Smooth muscle cell (in vitro differentiated cells): ENCODE measurements around the gene CTIF. TPM values are rescaled to one million over a fixed set of nuclear protein-coding genes. Genes with fewer than 3 reads are reported as not detected.
"Not testable (repeated sequence)": the region's sequence is repeated elsewhere in the genome, so short reads cannot be mapped to it uniquely, and the experiment has no call there.

ENCODE experiments used
- DNase-seq: peaks from one replicate; lab custom pipeline; 2025; ENCODE audit not compliant: unreplicated experiment; lab: John Stamatoyannopoulos, UW
- H2AFZ ChIP-seq: fragments of 200-600 bp; sonication (generic); 2 replicates; pipeline ENCODE4 v1.6.0; 2016; ENCODE audit warnings: antibody characterized with exemption, low read depth, mild to moderate bottlenecking
- H3F3A ChIP-seq: fragments of 200-600 bp; sonication (generic); 2 replicates; pipeline ENCODE4 v1.6.0; 2017; ENCODE audit warnings: antibody characterized with exemption, low read depth
- H3K27ac ChIP-seq: fragments of 200-600 bp; sonication (generic); 2 replicates; pipeline ENCODE4 v1.5.1; 2016; ENCODE audit warnings: low read depth, mild to moderate bottlenecking
- H3K27me3 ChIP-seq: fragments of 200-600 bp; sonication (generic); 2 replicates; pipeline ENCODE4 v1.6.1; 2016; ENCODE audit warnings: low read depth, mild to moderate bottlenecking
- H3K36me3 ChIP-seq: fragments of 200-600 bp; sonication (generic); 2 replicates; pipeline ENCODE4 v1.5.1; 2016; ENCODE audit warnings: low read depth
- H3K4me1 ChIP-seq: fragments of 200-600 bp; sonication (generic); 2 replicates; pipeline ENCODE4 v1.5.1; 2016; ENCODE audit warnings: low read depth
- H3K4me2 ChIP-seq: fragments of 200-600 bp; sonication (generic); 2 replicates; pipeline ENCODE4 v1.6.0; 2016; ENCODE audit warnings: mild to moderate bottlenecking
- H3K4me3 ChIP-seq: fragments of 200-600 bp; sonication (generic); 2 replicates; pipeline ENCODE4 v1.5.1; 2016; ENCODE audit warnings: mild to moderate bottlenecking
- H3K79me2 ChIP-seq: fragments of 200-600 bp; sonication (generic); 2 replicates; pipeline ENCODE4 v1.6.0; 2016; ENCODE audit warnings: low read depth, mild to moderate bottlenecking
- H3K9ac ChIP-seq: fragments of 200-600 bp; sonication (generic); 2 replicates; pipeline ENCODE4 v1.6.0; 2016; ENCODE audit warnings: low read depth
- H3K9me3 ChIP-seq: fragments of 200-600 bp; sonication (generic); replicated peaks from 2 replicates; pipeline ENCODE4 v1.5.1; 2016; ENCODE audit warnings: low read depth
- H4K20me1 ChIP-seq: fragments of 200-600 bp; sonication (generic); 2 replicates; pipeline ENCODE4 v1.6.0; 2016; ENCODE audit warnings: low read depth
- CTCF ChIP-seq: fragments of 200-600 bp; sonication (generic); IDR thresholded peaks from 2 replicates; pipeline ENCODE4 v1.5.1; 2017; ENCODE audit warnings: borderline replicate concordance, mild to moderate bottlenecking, antibody characterized with exemption; ENCODE audit not compliant: insufficient read depth, poor library complexity, severe bottlenecking
- WGBS: methylation state at CpG from one replicate; pipeline ENCODE4 v1.1.7; 2016; ENCODE audit warnings: low lambda C conversion rate; 5-methylcytosine and 5-hydroxymethylcytosine counted together
- polyA plus RNA-seq: library from polyadenylated mRNA; unstranded; fragments of >200 nt; fragmentation: Nextera tagmentation; extraction: Ambion mirVana; gene quantifications from 2 replicates; pipeline ENCODE4 v1.2.1, GENCODE V29; 2016
- total RNA-seq: library from RNA; depleted of rRNA; stranded (reverse); fragments of >200 nt; gene quantifications from 2 replicates; pipeline ENCODE4 v1.2.3, GENCODE V29; 2014

CTIF gene
- total and polyA plus RNA-seq, 2 experiments from 2014 or later = 22.2 to 25.3 TPM

- no peaks in the 10 kb centered on the region for H3F3A ChIP-seq
- H3K4me2 ChIP-seq = no peak overlapping the region
- H2AFZ ChIP-seq = no peak overlapping the region
- no peaks in the 10 kb centered on the region for H3K9me3 ChIP-seq
- no peak for DNase-seq
- no peaks in the 10 kb centered on the region for H3K27me3 ChIP-seq
- H3K36me3 ChIP-seq = no peaks in the 10 kb centered on the region
- no peak overlapping the region for H3K9ac ChIP-seq
- peaks cover 78% of the 10 kb centered on the region for H4K20me1 ChIP-seq
- H3K79me2 ChIP-seq = peaks cover 3% of the 10 kb centered on the region
- no peak for TF ChIP-seq CTCF
- H3K27ac ChIP-seq = no peak overlapping the region
- 97% methylated on average over 5 of the region's 5 CpGs for WGBS
- no peaks in the 10 kb centered on the region for H3K4me1 ChIP-seq
- H3K4me3 ChIP-seq = no peak overlapping the region
Measured at GRCh38 chr18:48644029-48644428, 105.2 kb downstream of the CTIF start.

- no peak overlapping the region for H3K9ac ChIP-seq
- peaks cover 65% of the 10 kb centered on the region for H4K20me1 ChIP-seq
- H3K4me1 ChIP-seq = no peaks in the 10 kb centered on the region
- H3K4me2 ChIP-seq = no peak overlapping the region
- H3K79me2 ChIP-seq = peaks cover 3% of the 10 kb centered on the region
- H3K4me3 ChIP-seq = no peak overlapping the region
- H3K27me3 ChIP-seq = no peaks in the 10 kb centered on the region
- 97% methylated on average over 10 of the region's 10 CpGs for WGBS
- TF ChIP-seq CTCF = no peak
- no peaks in the 10 kb centered on the region for H3F3A ChIP-seq
- no peak for DNase-seq
- no peaks in the 10 kb centered on the region for H3K9me3 ChIP-seq
- H3K36me3 ChIP-seq = no peaks in the 10 kb centered on the region
- no peak overlapping the region for H3K27ac ChIP-seq
- no peak overlapping the region for H2AFZ ChIP-seq
Measured at GRCh38 chr18:48645427-48646002, 106.7 kb downstream of the CTIF start.

GRCh38 chr18:48646976-48647375 lies 108.1 kb downstream of the CTIF start:
- no peak overlapping the region for H3K9ac ChIP-seq
- no peak overlapping the region for H3K27ac ChIP-seq
- no peaks in the 10 kb centered on the region for H3K4me1 ChIP-seq
- H3K9me3 ChIP-seq = no peaks in the 10 kb centered on the region
- H3K27me3 ChIP-seq = no peaks in the 10 kb centered on the region
- no peak for TF ChIP-seq CTCF
- no peak overlapping the region for H3K4me3 ChIP-seq
- H2AFZ ChIP-seq = no peak overlapping the region
- H3K36me3 ChIP-seq = no peaks in the 10 kb centered on the region
- no peak overlapping the region for H3K4me2 ChIP-seq
- 73% methylated on average over 2 of the region's 2 CpGs for WGBS
- H3K79me2 ChIP-seq = no peaks in the 10 kb centered on the region
- H4K20me1 ChIP-seq = peaks cover 50% of the 10 kb centered on the region
- H3F3A ChIP-seq = no peaks in the 10 kb centered on the region
- no peak for DNase-seq

- Histone ChIP-seq H3K27ac (no peak overlapping the region), H4K20me1 (peaks cover 35% of the 10 kb centered on the region), H3K79me2 (no peaks in the 10 kb centered on the region), H3K4me3 (no peak overlapping the region), H3F3A (no peaks in the 10 kb centered on the region), H3K27me3 (no peaks in the 10 kb centered on the region), H3K9ac (no peak overlapping the region), H2AFZ (no peak overlapping the region), H3K4me2 (no peak overlapping the region), H3K36me3 (no peaks in the 10 kb centered on the region), H3K4me1 (no peaks in the 10 kb centered on the region), H3K9me3 (no peaks in the 10 kb centered on the region)
- no peak for DNase-seq
- WGBS = 74% methylated on average over 7 of the region's 7 CpGs
- no peak for TF ChIP-seq CTCF
Measured at GRCh38 chr18:48649231-48649630, 110.4 kb downstream of the CTIF start.

GRCh38 chr18:48654591-48654990 lies 115.8 kb downstream of the CTIF start:
- not testable (repeated sequence) for H3K4me1 ChIP-seq, H3K79me2 ChIP-seq, H3F3A ChIP-seq, H3K36me3 ChIP-seq, H3K27ac ChIP-seq, H3K9ac ChIP-seq, H3K27me3 ChIP-seq, H2AFZ ChIP-seq, H3K9me3 ChIP-seq, H3K4me2 ChIP-seq, DNase-seq, H3K4me3 ChIP-seq
- H4K20me1 ChIP-seq = peaks cover 45% of the 10 kb centered on the region
- WGBS = 94% methylated on average over 4 of the region's 4 CpGs
